DMS53 treated with DMSO at 0.1 percent for 48 hours (cell line): ENCODE data around the gene BRINP2.
"Not testable (repeated sequence)": the region's sequence is repeated elsewhere in the genome, so short reads cannot be mapped to it uniquely, and the experiment has no call there.

Experiments used
- DNase-seq: peaks from one replicate; lab custom pipeline; 2025; ENCODE audit not compliant: unreplicated experiment; lab: John Stamatoyannopoulos, UW

Gene BRINP2

DNA sequence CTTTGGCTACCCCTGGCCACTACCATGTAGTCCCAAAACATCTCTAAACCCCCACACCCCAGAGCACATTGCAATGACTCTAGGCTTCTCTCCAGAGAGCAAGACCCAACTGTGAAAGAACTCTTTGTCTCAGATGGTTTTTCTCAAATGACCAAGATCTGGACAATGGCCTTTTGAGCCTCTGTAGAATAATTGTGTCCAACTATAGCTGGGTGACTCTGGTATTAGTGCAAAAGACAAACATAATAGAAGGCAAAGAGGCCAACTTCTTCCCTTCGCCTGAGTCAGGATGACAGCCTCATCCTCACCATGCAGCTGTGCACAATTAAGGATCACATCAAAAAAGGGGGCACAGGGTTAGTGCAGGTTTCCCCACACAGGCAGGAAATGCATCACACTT is 139.6 kb downstream of the BRINP2 start:
- no peak for DNase-seq

DNA sequence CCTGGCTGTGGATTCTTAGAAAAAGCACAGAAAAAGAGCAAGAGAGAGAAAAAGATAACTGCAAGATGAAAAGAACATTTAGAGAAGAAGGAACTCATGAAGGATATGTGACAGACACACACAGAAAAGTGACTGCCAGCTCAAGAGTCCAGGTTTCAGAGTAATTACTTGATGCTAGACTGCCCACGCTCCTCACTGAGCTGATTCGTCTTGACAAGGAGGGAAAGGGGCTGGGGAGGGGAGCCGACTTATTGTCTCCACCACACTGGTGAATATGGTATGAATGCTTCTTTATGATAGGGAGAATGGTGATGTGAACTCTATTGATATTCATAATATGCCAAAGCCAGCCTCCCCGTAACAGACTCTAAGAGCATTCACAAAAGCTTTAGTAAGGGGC is 140.4 kb downstream of the BRINP2 start:
- DNase-seq = no peak

DNA sequence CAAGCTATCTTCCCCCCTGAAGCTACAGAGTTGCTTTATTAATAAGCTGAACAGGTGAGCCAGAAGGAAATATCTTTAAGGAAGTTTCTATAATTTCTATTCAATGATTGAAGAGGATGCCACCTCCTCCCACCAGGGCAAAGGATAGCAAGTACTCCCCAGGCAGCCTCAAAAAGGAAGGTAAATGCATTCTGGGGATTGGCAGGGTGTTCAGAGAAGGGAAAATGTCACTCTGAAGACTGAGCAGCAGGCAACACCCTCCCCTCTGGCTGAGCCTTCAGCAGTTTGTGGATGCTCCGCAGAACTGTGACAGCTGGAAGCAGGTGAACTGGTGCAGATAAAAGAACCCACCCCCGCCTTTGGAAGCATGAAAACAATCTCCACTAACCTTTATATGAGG is 140.8 kb downstream of the BRINP2 start:
- no peak for DNase-seq

- DNase-seq = no peak
These were observed 144.5 kb downstream of the BRINP2 start for GRCh38 chr1:177315261-177315660.

DNA sequence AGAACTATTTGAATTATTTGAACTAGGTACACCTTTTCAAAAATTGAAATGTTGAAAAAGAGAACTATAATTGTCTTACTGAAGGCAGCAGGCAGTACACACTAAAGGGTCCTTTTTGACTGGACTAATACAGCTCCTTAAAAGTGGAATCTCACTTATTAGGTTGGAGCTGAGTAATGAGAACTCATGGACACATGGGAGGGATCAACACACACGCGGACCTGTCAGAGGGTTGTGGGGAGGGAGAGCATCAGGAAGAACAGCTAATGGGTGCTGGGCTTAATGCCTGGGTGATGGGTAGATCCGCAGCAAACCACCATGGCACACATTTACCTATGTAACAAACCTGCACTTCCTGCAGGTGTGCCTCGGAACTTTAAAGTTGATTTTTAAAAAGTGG is 145.0 kb downstream of the BRINP2 start:
- no peak for DNase-seq

DNA sequence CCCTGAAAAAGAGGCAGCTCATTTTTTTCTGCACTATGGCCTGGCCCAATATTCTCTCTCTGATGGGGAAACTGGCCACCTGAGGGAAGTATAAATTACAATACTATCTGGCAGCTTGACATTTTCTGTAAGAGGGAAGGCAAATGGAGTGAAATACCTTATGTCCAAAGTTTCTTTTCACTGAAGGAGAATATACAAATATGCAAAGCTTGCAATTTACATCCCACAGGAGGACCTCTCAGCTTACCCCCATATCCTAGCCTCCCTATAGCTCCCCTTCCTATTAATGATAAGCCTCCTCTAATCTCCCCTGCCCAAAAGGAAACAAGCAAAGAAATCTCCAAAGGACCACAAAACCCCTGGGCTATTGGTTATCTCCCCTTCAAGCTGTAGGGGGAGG is 150.7 kb downstream of the BRINP2 start:
- not testable (repeated sequence) for DNase-seq

GRCh38 chr1:177328251-177328650 is 157.5 kb downstream of the BRINP2 start:
- no peak for DNase-seq

DNA sequence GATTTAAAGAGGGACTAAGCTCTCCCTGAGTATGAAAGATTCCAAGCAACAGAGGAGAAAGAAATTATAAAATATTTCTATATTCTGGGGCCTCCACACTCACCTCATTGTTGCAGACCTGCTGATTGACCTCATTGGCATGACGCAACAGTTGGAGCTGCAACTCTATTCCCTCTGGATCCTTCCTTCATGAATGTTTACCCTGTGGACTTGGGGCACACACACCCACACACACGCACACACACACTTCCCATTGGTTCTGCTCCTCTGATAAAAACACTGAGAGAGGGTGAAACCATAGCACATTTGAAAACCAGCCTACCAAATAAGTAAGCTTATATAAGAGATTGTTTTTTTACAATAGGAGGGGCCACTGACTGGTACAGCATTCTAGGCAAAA is 159.1 kb downstream of the BRINP2 start:
- DNase-seq = no peak
